NB4 (cell line): Measurements from ENCODE around the gene BAG1.

Experiments used
- CTCF ChIP-seq: IDR thresholded peaks from one replicate; pipeline ENCODE4 v1.5.1; 2012; ENCODE audit warnings: low read depth, low read length
- MYC ChIP-seq: IDR thresholded peaks from 2 replicates; pipeline ENCODE4 v1.6.1; 2011; ENCODE audit warnings: low read depth, low read length
- POLR2A ChIP-seq: IDR thresholded peaks from 2 replicates; pipeline ENCODE4 v1.6.1; 2011; ENCODE audit warnings: mild to moderate bottlenecking; ENCODE audit not compliant: insufficient read length; ENCODE audit errors: extremely low read depth
- TF ChIP-seq, protein P1 (sequence below): IDR thresholded peaks from 2 replicates; pipeline ENCODE4 v1.6.1; 2011; ENCODE audit warnings: low read depth, low read length

DNA sequence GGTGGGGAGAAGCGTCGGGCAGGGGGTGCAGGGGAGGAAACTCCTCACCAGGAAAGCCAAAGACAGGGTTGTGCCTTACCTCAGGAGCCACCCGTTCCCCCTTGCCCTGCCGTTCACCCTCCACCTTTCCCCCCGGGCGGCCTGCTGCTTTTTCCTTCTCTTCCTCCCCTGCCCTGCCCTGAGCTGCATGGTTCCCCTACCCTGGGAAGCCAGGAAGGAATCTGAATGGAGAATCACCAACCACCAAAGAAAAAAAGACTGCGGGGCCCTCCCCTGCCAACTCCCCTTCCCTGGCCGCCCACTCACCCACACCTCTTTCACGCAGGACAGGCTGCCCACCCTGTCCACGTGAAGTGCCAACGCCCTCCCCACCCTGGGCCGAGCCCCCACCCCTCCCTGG is 25.0 kb upstream of the BAG1 start:
- TF ChIP-seq POLR2A (no peak), CTCF (no peak), MYC (no peak)
- TF ChIP-seq, protein P1, sequence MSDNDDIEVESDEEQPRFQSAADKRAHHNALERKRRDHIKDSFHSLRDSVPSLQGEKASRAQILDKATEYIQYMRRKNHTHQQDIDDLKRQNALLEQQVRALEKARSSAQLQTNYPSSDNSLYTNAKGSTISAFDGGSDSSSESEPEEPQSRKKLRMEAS = no peak
